HT1080 (cell line): ENCODE data around the gene CADPS2. TPM values are rescaled to one million over a fixed set of nuclear protein-coding genes. Genes with fewer than 3 reads are reported as not detected.
"Not testable (repeated sequence)": the region's sequence is repeated elsewhere in the genome, so short reads cannot be mapped to it uniquely, and the experiment has no call there.

Experiments
- DNase-seq: peaks from one replicate; pipeline ENCODE4 v3.0.0-alpha.2; 2015; ENCODE audit warnings: low read depth
- small RNA-seq: library from RNA; depleted of rRNA; stranded (forward); fragments of <200 nt; gene quantifications from one replicate; pipeline ENCODE3, GENCODE V24; 2014
- total RNA-seq: library from RNA; depleted of rRNA; stranded (reverse); fragments of >200 nt; shearing (Covaris generic); gene quantifications from 2 replicates; pipeline ENCODE4 v1.2.3, GENCODE V29; 2014; rRNA removed

The CADPS2 gene
- total RNA-seq, 1 experiment from 2014 or later = 13.0 TPM

GRCh38 chr7:122300211-122300932, 585.9 kb downstream of the CADPS2 start:
- no peak for DNase-seq

GRCh38 chr7:122299624-122300210, 586.5 kb downstream of the CADPS2 start:
- DNase-seq = no peak

- DNase-seq = no peak
Observed at GRCh38 chr7:122298618-122299017, 587.6 kb downstream of the CADPS2 start.

GRCh38 chr7:122298131-122298530, 588.1 kb downstream of the CADPS2 start:
- DNase-seq = no peak

- no peak for DNase-seq
Observed at GRCh38 chr7:122291189-122291588, 595.1 kb downstream of the CADPS2 start.

GRCh38 chr7:122290476-122290875, 595.8 kb downstream of the CADPS2 start:
- DNase-seq = no peak

- DNase-seq = no peak
Observed at GRCh38 chr7:122289426-122289825, 596.8 kb downstream of the CADPS2 start.

- DNase-seq = not testable (repeated sequence)
Observed at GRCh38 chr7:122284608-122285007, 601.7 kb downstream of the CADPS2 start.

- DNase-seq = no peak
Observed at GRCh38 chr7:122273117-122273516, 613.1 kb downstream of the CADPS2 start.

- peak; percentile 72 for DNase-seq
Observed at GRCh38 chr7:122269241-122269640, 617.0 kb downstream of the CADPS2 start.

Small RNA genes within 50 kb of the gene (small RNA-seq; reads per million reads assigned to genes)
- not detected for gene AC006463.1

Other genes with a start within 250 kb of the CADPS2 start
- 0.08 and 0.33 TPM in 2 replicates for gene RNF133, start 187.3 kb downstream of the CADPS2 start, total RNA-seq
- gene RNF148, start 183.5 kb downstream of the CADPS2 start, total RNA-seq = 0.18 and 0.43 TPM in 2 replicates
- not detected in 2 replicates for gene TAS2R16, start 109.2 kb upstream of the CADPS2 start, total RNA-seq